NB4 (cell line): ENCODE data around the gene TTYH1.

Experiments
- CTCF ChIP-seq: IDR thresholded peaks from one replicate; pipeline ENCODE4 v1.5.1; 2012; ENCODE audit warnings: low read depth, low read length
- MAX ChIP-seq: IDR thresholded peaks from 2 replicates; pipeline ENCODE4 v1.6.1; 2011; ENCODE audit warnings: low read depth, low read length
- POLR2A ChIP-seq: IDR thresholded peaks from 2 replicates; pipeline ENCODE4 v1.6.1; 2011; ENCODE audit warnings: mild to moderate bottlenecking; ENCODE audit not compliant: insufficient read length; ENCODE audit errors: extremely low read depth

- TF ChIP-seq CTCF = no peak
- TF ChIP-seq POLR2A = no peak
- no peak for TF ChIP-seq MAX
Measured at GRCh38 chr19:54440641-54441040, 25.4 kb downstream of the TTYH1 start.
